ENCODE results near the gene TPSB2. TPM values are rescaled to one million over a fixed set of nuclear protein-coding genes. Genes with fewer than 3 reads are reported as not detected.
"Not testable (repeated sequence)": the region's sequence is repeated elsewhere in the genome, so short reads cannot be mapped to it uniquely, and the experiment has no call there.

Gene TPSB2
- total RNA-seq, 1 donor from 2014 or later, result 10.0 TPM

DNA sequence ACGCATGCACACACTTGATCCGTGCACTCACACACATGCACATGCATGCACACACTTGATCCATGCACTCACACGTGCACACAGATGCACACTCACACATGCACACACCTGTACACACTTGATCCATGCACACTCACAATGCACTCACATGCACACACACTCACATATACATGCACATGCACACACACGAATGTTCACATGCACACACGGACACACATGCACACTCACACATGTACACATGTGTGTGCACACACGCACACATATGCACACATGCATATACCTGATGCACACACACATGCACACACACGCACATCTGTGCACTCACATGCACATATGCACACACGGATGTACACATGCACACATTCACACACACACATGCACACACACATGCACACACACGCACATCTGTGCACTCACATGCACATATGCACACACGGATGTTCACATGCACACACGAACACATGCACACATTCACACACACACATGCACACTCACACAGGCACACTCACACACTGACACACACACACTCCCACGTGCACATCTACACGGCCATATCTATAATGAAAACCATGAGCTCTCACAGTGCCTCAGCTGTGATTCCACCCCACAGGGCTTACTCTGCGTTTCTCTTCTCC lies 18.0 kb upstream of the TPSB2 start:
- DNase-seq (ENCODE audit: missing footprints); ATAC-seq; intact Hi-C loops (cut with DNase I): not testable (repeated sequence)

DNA sequence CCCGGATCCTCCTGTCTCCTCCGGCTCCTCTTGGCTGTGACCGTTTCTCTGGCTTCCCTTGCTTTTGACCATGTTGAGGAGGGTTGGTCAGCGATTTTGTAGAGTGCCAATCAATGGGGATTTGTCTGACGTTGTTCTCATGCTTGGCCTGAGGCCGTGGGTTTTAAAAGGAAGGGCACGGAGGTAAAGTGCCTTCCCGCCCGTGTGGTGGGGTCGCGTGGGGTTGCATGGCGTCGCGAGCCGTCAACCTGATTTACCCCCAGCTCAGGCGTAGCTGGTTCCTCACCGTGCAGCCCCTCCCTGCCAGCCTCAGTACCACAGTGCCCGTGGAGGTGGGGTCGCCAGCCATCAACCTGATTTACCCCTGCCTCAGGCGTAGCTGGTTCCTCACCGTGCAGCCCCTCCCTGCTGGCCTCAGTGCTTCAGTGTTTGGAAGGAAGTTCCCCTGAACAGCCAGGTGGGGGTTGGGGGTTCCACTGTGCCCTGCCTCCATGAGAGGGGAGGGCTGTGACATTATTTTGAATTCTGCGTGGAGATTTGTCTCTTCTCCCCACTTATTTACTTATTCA lies 15.6 kb upstream of the TPSB2 start:
- ATAC-seq (no peak), DNase-seq (ENCODE audit: missing footprints) (no peak)
- intact Hi-C loops (cut with DNase I), result no loop called here

DNA sequence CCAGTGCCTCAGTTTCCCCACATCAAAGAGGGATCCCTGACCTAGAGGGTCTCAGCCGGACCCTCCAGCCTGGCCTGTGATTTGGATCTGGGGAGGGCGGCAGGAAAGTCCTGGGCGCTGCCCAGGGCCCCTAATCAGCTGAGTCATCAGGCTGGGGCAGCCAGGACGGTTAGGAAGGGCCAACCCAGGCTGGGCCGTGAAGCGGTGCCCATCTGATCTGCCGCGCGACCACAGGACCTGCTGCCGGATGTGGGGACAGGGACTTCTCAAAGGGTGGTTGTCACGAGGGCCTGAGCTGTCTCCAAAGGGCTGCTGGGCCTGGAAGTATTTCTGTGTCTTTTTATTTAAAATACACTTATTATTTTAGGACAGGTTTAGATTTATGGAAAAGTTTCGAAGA lies 14.9 kb upstream of the TPSB2 start:
- intact Hi-C loops (cut with DNase I), result no loop called here
- ATAC-seq (no peak), DNase-seq (ENCODE audit: missing footprints) (no peak)

DNA sequence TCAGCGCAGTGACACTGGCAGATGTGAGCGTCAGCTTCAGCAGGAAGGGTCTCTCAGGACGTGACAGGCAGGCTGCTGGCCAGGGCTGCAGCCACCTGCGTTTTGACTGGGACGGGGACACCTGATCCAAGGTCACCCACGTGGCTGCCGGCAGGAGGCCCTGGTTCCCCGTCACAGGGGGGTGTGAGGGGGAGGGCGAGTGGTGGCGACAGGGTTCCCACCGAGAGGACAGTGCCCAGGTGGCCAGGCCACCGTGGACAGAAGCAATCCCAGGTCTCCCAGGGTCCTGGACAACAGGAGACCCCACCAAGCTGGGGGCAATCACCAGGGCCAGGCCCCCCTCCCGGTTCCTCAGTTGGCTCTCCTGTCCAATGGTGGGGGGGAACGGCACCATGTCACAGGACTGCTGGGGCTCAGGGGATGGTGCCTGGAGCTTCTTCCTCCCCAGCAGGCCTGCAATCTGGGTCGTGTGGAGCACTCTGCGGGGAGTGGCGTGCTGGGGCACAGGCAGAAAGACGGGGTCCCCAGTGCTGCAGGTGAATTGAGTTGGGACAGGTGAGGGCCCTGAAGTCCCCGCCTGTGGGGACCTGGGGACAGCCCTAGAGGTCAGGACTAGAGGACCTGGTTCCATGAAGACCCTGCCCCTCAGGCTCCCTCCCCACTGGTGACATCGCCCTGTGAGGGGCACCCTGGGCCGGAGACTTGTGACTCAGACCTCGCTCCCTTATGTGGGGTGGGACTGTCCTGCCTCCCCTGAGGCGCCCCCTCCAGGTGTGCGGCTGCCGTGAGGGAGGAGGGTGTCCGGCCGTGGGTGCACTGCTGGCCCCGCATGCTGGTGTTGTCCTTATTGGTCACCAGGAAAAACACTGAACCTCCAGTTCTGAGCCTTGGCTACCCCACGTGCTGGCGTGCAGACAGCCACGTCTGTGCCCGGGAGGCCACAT lies 14.2 kb upstream of the TPSB2 start:
- peak; percentile 34 for ATAC-seq
- intact Hi-C loops (cut with DNase I), result not testable (repeated sequence)
- DNase-seq (ENCODE audit: missing footprints), result peak; percentile 2

DNA sequence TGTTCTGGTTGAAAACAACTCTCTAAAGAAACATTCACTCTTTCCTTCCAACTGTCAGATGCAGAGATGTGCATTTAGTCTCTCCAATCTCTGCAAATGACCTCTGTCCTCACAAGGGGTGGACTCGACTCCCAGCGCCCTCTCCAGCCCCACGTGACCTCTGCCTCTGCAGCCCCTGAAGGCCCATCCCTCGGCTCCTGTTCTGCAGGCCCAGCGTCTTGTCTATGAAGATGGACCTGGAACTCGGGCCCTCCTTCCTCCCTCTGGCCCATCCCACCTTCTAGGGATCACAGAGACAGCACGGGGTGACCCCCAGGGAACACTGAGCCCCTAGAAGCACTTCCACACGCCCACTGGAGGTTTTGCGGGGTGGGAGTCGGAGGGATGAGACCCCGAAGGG lies 13.4 kb upstream of the TPSB2 start:
- DNase-seq (ENCODE audit: missing footprints), result peak; percentile 20
- intact Hi-C loops (cut with DNase I); ATAC-seq: not testable (repeated sequence)

DNA sequence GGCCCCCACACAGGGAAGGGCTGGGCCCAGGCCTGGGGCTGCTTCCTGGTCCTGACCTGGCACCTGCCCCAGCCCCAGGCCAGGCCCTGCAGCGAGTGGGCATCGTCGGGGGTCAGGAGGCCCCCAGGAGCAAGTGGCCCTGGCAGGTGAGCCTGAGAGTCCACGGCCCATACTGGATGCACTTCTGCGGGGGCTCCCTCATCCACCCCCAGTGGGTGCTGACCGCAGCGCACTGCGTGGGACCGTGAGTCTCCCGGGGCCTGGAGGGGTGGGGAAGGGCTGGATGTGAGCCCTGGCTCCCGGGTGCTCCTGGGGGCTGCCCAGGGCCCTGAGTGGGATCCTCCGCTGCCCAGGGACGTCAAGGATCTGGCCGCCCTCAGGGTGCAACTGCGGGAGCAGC lies 11.1 kb upstream of the TPSB2 start:
- not testable (repeated sequence) for ATAC-seq

DNA sequence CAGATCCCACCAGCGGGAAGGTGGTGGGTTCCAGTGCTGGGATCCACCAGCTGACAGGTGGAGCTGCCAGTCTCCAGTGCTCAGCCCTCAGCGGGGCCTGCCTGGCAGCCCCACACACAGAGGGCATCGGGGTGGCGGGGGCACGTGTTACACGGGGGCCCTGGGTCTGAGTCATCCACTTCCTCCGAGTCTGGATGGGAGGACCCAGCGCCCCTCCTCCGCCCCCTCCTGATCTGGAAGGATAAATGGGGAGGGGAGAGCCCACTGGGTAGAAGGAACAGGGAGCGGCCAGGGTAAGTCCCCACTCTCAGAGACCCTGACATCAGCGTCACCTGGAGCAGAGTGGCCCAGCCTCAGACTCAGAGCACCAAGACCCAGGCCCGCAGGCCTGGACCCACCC lies 10.5 kb upstream of the TPSB2 start, which contains the start of gene TPSAB1:
TPSAB1 (plus strand) TSS at position 270 of the 400 bp plus-strand sequence. CDS start 234 bp downstream, outside the sequence.
- intact Hi-C loops (cut with DNase I); ATAC-seq: not testable (repeated sequence)
- DNase-seq (ENCODE audit: missing footprints), result peak; percentile 15

More for the DNA sequence above, 11.1 kb upstream of the TPSB2 start:
- DNase-seq (ENCODE audit: missing footprints), result peak; percentile 14
- intact Hi-C loops (cut with DNase I), result not testable (repeated sequence)

DNA sequence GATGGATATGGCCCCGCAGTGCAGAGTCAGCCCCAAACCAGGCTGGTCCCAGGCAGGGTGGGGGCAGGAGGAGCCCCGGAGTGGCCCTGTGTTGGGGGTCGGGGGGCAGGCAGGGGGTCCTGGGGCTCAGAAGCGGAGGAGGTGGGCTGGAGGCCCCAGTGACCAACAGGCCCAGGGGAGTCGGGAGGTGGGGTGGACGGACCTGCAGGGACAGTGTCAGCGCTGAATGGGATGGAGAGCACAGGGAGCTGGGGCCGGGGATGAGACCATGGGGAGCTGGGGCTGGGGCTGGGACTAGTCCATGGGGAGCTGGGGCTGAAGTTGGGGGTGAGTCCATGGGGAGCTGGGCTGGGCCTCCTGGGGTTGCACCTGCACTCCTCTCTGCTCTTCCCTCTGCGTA lies 9.6 kb upstream of the TPSB2 start:
- ATAC-seq; intact Hi-C loops (cut with DNase I): not testable (repeated sequence)
- peak; percentile 28 for DNase-seq (ENCODE audit: missing footprints)

DNA sequence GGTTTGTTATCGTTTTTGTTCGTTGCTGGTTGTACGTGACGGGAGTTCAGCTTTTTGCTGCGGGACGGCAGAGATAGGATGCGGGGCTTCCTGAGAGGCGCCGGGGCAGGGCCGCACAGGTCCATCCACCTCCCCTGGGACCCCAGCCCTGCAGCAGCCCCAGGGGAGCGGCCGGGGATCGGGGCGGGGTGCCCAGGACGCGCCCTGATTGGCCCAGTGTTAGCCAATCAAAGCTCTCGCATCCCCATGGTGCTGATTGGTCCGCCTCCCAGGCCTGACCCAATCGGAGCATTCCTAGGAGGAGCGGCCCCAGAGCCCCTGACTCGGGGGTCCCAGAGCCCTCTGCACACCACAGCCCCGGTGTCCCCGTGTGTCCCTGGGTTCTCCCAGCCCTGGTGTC lies 8.9 kb upstream of the TPSB2 start:
- intact Hi-C loops (cut with DNase I); ATAC-seq: not testable (repeated sequence)
- DNase-seq (ENCODE audit: missing footprints), result peak; percentile 4

DNA sequence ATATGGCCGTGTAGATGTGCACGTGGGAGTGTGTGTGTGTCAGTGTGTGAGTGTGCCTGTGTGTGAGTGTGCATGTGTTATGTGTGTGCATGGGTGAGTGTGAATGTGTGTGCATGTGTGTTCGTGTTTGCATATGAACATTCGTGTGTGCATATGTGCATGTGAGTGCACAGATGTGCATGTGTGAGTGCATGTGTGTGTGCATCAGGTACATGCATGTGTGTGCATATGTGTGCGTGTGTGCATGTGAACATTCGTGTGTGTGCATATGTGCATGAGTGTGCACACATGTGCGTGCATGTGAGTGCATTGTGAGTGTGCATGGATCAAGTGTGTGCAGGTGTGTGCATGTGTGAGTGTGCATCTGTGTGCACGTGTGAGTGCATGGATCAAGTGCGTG lies 8.0 kb upstream of the TPSB2 start:
- ATAC-seq (no peak), DNase-seq (ENCODE audit: missing footprints) (peak; percentile 18)
- intact Hi-C loops (cut with DNase I), result no loop called here

DNA sequence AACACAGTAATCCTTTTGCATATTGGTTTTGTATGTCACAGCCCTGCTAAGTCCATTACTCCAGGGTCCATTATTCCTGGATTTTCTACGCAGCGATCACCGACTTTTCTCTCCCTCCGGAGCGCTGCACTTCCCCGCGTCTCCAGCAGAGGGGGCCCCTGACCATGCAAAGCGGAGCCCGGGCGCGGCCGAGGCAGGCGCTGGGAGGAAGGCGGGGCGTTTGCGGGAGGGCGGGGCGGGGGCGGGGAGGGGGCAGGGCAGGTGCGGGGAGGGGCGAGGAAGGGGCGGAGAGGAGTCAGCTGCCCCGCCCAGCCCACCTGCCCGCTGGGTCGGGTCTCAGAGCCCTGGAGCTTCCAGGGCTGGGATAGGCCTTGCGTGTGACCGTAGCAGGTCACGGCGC lies 6.7 kb upstream of the TPSB2 start:
- DNase-seq (ENCODE audit: missing footprints); intact Hi-C loops (cut with DNase I): not testable (repeated sequence)
- ATAC-seq, result peak; percentile 59

DNA sequence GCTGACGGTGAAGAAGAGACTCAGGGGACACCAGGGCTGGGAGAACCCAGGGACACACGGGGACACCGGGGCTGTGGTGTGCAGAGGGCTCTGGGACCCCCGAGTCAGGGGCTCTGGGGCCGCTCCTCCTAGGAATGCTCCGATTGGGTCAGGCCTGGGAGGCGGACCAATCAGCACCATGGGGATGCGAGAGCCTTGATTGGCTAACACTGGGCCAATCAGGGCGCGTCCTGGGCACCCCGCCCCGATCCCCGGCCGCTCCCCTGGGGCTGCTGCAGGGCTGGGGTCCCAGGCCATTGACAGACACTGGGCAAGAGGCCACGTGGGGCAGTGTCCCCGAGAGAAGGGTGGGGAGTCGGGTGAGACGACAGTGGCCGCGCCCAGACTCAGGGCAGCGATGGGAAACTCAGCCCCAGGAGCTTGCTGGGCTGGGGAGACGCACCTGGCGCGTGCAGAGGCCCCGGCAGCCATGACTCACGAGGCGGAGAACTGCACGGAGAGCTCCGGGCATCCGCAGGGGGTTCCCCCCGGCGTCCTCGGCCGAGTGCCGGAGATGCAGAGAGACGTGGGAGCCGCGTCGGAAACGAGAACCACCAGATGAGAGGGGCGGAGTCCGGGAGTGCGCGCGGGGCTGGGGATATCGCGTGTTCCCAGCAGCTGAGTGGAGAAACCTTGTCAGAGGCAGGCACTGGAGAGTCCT lies 2.2 kb upstream of the TPSB2 start:
- intact Hi-C loops (cut with DNase I); DNase-seq (ENCODE audit: missing footprints): not testable (repeated sequence)
- ATAC-seq, result peak; percentile 27

DNA sequence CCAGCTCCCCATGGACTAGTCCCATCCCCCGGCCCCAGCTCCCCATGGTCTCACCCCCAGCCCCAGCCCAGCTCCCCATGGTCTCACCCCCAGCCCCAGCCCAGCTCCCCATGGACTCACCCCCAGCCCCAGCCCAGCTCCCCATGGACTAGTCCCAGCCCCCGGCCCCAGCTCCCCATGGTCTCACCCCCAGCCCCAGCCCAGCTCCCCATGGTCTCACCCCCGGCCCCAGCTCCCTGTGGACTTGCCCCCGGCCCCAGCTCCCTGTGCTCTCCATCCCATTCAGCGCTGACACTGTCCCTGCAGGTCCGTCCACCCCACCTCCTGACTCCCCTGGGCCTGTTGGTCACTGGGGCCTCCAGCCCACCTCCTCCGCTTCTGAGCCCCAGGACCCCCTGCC lies 1.3 kb upstream of the TPSB2 start:
- intact Hi-C loops (cut with DNase I); ATAC-seq: not testable (repeated sequence)
- DNase-seq (ENCODE audit: missing footprints), result peak; percentile 26

DNA sequence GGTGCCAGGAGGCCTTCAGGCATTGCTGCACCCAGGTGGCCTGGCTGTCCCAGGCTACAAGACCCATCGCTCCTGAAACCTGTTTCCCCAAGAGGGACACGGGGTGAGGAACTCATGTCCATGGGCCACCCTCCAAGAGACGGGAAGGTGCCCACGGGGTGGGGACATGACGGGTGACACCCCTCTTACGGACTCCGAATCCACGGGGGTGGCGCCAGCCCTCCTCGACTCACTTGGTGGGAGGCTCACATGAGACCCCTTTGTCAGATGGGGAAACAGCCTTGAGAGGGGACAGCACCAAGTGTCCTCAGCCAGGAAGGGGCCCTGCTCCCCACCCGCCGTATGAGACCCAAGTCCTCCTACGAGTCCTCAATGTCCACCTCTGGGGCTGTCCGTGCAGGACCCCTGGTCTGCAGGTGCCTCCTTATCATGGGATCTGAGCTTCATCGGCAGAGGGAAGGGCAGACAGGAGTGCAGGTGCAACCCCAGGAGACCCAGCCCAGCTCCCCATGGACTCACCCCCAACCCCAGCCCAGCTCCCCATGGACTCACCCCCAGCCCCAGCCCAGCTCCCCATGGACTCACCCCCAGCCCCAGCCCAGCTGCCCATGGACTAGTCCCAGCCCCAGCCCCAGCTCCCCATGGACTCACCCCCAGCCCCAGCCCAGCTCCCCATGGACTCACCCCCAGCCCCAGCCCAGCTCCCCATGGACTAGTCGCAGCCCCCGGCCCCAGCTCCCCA lies 658 bp upstream of the TPSB2 start:
- intact Hi-C loops (cut with DNase I), result not testable (repeated sequence)
- peak; percentile 13 for DNase-seq (ENCODE audit: missing footprints)

DNA sequence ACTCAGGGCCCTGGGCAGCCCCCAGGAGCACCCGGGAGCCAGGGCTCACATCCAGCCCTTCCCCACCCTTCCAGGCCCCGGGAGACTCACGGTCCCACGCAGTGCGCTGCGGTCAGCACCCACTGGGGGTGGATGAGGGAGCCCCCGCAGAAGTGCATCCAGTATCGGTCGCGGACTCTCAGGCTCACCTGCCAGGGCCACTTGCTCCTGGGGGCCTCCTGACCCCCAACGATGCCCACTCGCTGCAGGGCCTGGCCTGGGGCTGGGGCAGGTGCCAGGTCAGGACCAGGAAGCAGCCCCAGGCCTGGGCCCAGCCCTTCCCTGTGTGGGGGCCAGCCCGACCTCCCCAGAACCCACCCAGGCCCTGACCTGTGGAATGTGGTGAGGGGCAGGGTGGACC lies 508 bp downstream of the TPSB2 start:
- DNase-seq (ENCODE audit: missing footprints); intact Hi-C loops (cut with DNase I); ATAC-seq: not testable (repeated sequence)

More for the DNA sequence above, 658 bp upstream of the TPSB2 start:
- ATAC-seq, result not testable (repeated sequence)

DNA sequence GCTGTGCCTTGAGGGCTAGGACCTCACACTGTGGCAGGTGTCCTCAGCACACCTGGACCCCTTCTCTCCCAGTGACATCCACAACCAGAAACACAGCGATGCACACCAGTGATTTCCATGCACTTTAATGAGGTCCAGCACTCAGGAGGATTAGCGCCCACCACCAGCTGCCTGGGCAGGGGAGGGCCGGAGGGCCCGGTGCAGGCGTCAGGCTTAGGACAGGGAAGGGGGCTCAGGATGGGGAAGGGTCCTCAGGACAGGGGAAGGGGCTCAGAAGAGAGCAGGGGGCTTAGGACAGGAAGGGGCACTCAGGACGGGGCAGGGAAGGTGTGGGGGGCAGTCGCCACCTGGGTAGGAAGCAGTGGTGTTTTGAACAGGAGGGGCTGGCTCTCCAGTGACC lies 1.8 kb downstream of the TPSB2 start:
- intact Hi-C loops (cut with DNase I); ATAC-seq: not testable (repeated sequence)
- peak; percentile 9 for DNase-seq (ENCODE audit: missing footprints)

DNA sequence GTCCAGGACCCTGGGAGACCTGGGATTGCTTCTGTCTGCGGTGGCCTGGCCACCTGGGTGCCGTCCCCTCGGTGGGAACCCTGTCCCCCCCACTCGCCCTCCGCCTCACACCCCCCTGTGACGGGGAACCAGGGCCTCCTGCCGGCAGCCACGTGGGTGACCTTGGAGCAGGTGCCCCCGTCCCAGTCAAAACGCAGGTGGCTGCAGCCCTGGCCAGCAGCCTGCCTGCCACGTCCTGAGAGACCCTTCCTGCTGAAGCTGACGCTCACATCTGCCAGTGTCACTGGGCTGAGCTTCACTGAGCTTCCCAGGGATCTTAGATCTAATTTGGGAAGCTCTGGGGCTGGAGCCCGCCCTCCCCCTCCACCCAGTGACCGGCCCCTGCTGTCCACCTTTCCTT lies 3.3 kb downstream of the TPSB2 start:
- DNase-seq (ENCODE audit: missing footprints), result peak; percentile 11
- intact Hi-C loops (cut with DNase I), result not testable (repeated sequence)

DNA sequence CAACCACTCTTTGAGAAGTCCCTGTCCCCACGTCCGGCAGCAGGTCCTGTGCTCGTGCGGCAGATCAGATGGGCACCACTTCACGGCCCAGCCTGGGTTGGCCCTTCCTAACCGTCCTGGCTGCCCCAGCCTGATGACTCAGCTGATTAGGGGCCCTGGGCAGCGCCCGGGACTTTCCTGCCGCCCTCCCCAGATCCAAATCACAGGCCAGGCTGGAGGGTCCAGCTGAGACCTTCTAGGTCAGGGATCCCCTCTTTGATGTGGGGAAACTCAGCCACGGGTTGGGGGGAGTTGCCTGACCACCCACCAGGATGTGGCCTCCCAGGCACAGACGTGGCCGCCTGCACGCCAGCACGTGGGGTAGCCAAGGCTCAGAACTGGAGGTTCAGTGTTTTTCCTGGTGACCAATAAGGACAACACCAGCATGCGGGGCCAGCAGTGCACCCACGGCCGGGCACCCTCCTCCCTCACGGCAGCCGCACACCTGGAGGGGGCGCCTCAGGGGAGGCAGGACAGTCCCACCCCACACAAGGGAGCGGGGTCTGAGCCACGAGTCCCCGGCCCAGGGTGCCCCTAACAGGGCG lies 4.2 kb downstream of the TPSB2 start:
- ATAC-seq; intact Hi-C loops (cut with DNase I): not testable (repeated sequence)
- DNase-seq (ENCODE audit: missing footprints), result peak; percentile 53

More for the DNA sequence above, 3.3 kb downstream of the TPSB2 start:
- not testable (repeated sequence) for ATAC-seq
